Natural killer cell (primary cell): ENCODE results near the gene E2F3. TPM values are rescaled to one million over a fixed set of nuclear protein-coding genes. Genes with fewer than 3 reads are reported as not detected.

ENCODE experiments used
- ATAC-seq, 3 donors: fragments of 150-1000 bp in 2 of 3; fragments of 200-7000 bp in 1 of 3; cut with Tn5 transposase; 1 replicate in 1 of 3; 2 replicates in 2 of 3; pipeline ENCODE4 v1.10.0; 2021; ENCODE audit warnings: mild to moderate bottlenecking in 2 of 3, moderate library complexity in 2 of 3
- DNase-seq, 2 donors: peaks; one replicate each; pipeline versions ENCODE4 v3.0.0 to v3.0.0-alpha.2; 2013 to 2021; ENCODE audit warnings: mixed read lengths in 1 of 2
- H3K27ac ChIP-seq: one replicate; pipeline ENCODE4 v1.5.1; 2013; ENCODE audit warnings: mild to moderate bottlenecking, low read length
- H3K27me3 ChIP-seq: one replicate; pipeline ENCODE4 v1.6.1; 2013; ENCODE audit warnings: low read length; ENCODE audit not compliant: control insufficient read depth, insufficient read depth
- H3K36me3 ChIP-seq: one replicate; pipeline ENCODE4 v1.6.1; 2013; ENCODE audit warnings: low read length; ENCODE audit not compliant: control insufficient read depth, insufficient read depth
- H3K4me1 ChIP-seq: one replicate; pipeline ENCODE4 v1.6.1; 2013; ENCODE audit warnings: low read length; ENCODE audit not compliant: control insufficient read depth, insufficient read depth
- H3K4me3 ChIP-seq: one replicate; pipeline ENCODE4 v1.5.1; 2013; ENCODE audit warnings: low read length
- H3K9me3 ChIP-seq: one replicate; pipeline ENCODE4 v1.6.1; 2013; ENCODE audit warnings: low read length; ENCODE audit not compliant: control insufficient read depth, insufficient read depth
- H3K27ac Mint-ChIP-seq, 2 donors: one replicate each; pipeline ENCODE4 v1.8.0; 2022; ENCODE audit warnings: mild to moderate bottlenecking in 2 of 2, mixed read lengths in 2 of 2, moderate library complexity in 1 of 2
- H3K27me3 Mint-ChIP-seq, 2 donors: one replicate each; pipeline ENCODE4 v1.8.0; 2022; ENCODE audit warnings: low read depth in 2 of 2, mixed read lengths in 2 of 2
- H3K36me3 Mint-ChIP-seq: one replicate; pipeline ENCODE4 v1.8.0; 2022; ENCODE audit warnings: mixed read lengths
- H3K4me1 Mint-ChIP-seq, 2 donors: one replicate each; pipeline ENCODE4 v1.8.0; 2022; ENCODE audit warnings: mixed read lengths in 2 of 2
- H3K4me3 Mint-ChIP-seq: one replicate; pipeline ENCODE4 v1.8.0; 2022; ENCODE audit warnings: mild to moderate bottlenecking, moderate library complexity, mixed read lengths
- H3K9me3 Mint-ChIP-seq, 2 donors: one replicate each; pipeline ENCODE4 v1.8.0; 2022; ENCODE audit warnings: mixed read lengths in 2 of 2
- WGBS: methylation state at CpG from one replicate; pipeline ENCODE4 v1.1.7; 2013; ENCODE audit warnings: missing lambda C conversion rate; ENCODE audit not compliant: insufficient coverage; 5-methylcytosine and 5-hydroxymethylcytosine counted together
- intact Hi-C: fragments of 100-400 bp; cut with micrococcal nuclease; formaldehyde crosslinking; loops from one replicate; pipeline ENCODE4 v1.14.2; 2022
- total RNA-seq, 4 donors: library from RNA; stranded (reverse); fragments of 120-200 nt in 1 of 4; gene quantifications; one replicate each; pipeline versions ENCODE4 v1.2.3 to v1.2.4, GENCODE V29; 2013 to 2022
- TF ChIP-seq, protein P1 (sequence below): fragments of 200-600 bp; IDR thresholded peaks from one replicate; pipeline ENCODE4 v1.8.0; 2022; ENCODE audit warnings: antibody characterized with exemption

The E2F3 gene
- total RNA-seq, 3 donors from 2014 or later (not counting 1 experiment from before 2014, with no cell fraction given): 8.2 to 14.7 (median 12.2) TPM

DNA sequence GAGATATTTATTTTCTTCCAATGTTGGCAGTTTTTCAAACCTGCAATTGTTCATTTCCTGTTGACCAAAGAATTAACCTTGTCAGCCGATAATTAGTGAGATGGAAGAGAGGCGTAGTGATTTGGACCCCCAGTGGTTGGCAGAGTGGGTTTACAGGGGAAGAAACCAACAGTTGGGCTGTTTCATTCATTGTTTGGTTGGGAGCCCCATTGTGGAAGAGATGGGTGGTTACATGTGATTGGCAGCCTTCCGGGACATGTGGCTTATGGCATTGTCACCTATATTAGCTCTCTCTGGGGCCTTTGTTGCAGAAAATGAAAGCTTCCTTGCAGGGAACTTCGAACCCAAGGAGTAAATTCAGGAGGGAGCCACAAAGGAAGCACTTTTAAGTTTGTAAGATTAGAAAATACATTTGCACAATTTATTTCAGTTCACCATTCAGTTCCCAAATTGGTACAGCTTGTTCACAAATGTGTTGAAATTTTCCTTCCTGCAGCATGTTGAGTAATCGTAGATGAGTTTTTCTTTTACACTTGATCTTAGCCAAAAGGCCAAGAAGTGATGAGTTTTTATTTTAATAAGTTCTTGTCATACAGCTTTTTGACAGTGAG lies 82.3 kb downstream of the E2F3 start:
- DNase-seq (peak in 1 of 2 donors; percentile 4), ATAC-seq (no peak)
- 90% methylated on average over 5 of the region's 5 CpGs for WGBS
- H3K27ac Mint-ChIP-seq: peak overlapping the region in 1 of 2 donors; percentile 2
- H3K4me1 Mint-ChIP-seq: peaks cover 6 to 10% of the 10 kb centered on the region in 2 donors
- Histone ChIP-seq H3K4me1 (no peaks in the 10 kb centered on the region), H3K9me3 (no peaks in the 10 kb centered on the region), H3K27ac (no peak overlapping the region), H3K4me3 (no peak overlapping the region), H3K36me3 (peaks cover 42% of the 10 kb centered on the region), H3K27me3 (no peaks in the 10 kb centered on the region)
- H3K9me3 Mint-ChIP-seq: no peaks in the 10 kb centered on the region
- H3K27me3 Mint-ChIP-seq: no peaks in the 10 kb centered on the region
- TF ChIP-seq, protein P1, sequence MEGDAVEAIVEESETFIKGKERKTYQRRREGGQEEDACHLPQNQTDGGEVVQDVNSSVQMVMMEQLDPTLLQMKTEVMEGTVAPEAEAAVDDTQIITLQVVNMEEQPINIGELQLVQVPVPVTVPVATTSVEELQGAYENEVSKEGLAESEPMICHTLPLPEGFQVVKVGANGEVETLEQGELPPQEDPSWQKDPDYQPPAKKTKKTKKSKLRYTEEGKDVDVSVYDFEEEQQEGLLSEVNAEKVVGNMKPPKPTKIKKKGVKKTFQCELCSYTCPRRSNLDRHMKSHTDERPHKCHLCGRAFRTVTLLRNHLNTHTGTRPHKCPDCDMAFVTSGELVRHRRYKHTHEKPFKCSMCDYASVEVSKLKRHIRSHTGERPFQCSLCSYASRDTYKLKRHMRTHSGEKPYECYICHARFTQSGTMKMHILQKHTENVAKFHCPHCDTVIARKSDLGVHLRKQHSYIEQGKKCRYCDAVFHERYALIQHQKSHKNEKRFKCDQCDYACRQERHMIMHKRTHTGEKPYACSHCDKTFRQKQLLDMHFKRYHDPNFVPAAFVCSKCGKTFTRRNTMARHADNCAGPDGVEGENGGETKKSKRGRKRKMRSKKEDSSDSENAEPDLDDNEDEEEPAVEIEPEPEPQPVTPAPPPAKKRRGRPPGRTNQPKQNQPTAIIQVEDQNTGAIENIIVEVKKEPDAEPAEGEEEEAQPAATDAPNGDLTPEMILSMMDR: no peak
- no peak overlapping the region for H3K4me3 Mint-ChIP-seq
- intact Hi-C loops: no loop called here
- peaks cover 15% of the 10 kb centered on the region for H3K36me3 Mint-ChIP-seq

DNA sequence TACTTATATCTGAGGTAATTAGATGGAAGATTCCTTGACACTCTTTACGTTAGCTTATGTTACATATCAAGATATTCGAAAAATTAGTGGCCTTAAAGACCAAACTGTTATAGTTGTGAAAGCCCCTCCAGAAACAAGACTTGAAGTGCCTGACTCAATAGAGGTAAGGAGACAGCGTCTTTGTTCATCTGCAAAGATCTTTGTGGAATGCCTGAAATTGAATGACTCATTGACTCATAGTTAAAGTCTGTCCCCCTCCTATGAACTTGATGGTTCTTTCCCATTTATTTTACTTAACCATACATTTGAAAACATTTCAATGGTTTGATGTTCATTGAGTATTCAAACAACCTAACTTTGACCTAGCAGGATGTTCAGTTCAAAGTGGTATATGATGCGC lies 85.0 kb downstream of the E2F3 start:
- no peak overlapping the region for H3K27ac Mint-ChIP-seq
- H3K4me1 Mint-ChIP-seq: peaks cover 6 to 10% of the 10 kb centered on the region in 2 donors
- H3K9me3 Mint-ChIP-seq: no peaks in the 10 kb centered on the region
- no peak overlapping the region for H3K4me3 Mint-ChIP-seq
- intact Hi-C loops: no loop called here
- DNase-seq (no peak), ATAC-seq (no peak)
- 100% methylated on average over 3 of the region's 4 CpGs for WGBS
- Histone ChIP-seq H3K36me3 (peaks cover 51% of the 10 kb centered on the region), H3K27me3 (no peaks in the 10 kb centered on the region), H3K27ac (no peak overlapping the region), H3K4me1 (no peaks in the 10 kb centered on the region), H3K4me3 (no peak overlapping the region), H3K9me3 (no peaks in the 10 kb centered on the region)
- no peaks in the 10 kb centered on the region for H3K27me3 Mint-ChIP-seq
- TF ChIP-seq, protein P1: no peak
- peaks cover 18% of the 10 kb centered on the region for H3K36me3 Mint-ChIP-seq

DNA sequence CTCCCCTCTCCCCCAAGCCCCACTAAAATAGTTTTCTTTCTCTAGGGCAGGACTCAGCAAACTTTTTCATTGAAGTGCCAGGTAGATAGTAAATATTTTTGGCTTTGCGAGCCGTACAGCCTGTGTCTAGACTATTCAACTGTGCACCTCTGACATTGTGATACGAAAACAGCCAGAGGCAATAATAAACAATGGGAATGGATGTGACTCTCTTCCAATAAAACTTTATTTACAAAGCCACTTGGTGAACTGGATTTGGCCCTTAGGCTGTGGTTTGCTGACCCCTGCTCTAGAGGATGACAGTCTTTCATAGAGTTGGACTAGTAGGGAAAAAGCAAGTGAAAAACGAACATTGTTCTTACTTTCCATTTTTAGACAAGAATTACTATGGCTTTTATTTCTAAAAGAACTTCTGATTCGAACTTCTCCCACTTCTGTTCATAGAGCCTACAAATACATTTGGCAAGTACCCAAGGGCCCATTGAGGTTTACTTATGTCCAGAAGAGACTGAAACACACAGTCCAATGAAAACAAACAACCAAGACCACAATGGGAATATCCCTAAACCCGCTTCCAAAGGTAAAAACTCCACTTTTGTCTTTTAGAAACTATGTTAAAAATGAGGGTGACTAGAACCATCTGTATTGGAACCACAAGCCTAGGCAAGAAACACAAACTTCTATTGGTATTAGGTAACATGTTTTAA lies 86.1 kb downstream of the E2F3 start:
- H3K27me3 ChIP-seq: no peaks in the 10 kb centered on the region
- WGBS: 91% methylated on average over 5 of the region's 6 CpGs
- H3K27ac ChIP-seq: no peak overlapping the region
- H3K36me3 Mint-ChIP-seq: peaks cover 17% of the 10 kb centered on the region
- H3K36me3 ChIP-seq: peaks cover 44% of the 10 kb centered on the region
- no peaks in the 10 kb centered on the region for H3K9me3 Mint-ChIP-seq
- TF ChIP-seq, protein P1: no peak
- peaks cover 6 to 10% of the 10 kb centered on the region in 2 donors for H3K4me1 Mint-ChIP-seq
- H3K27me3 Mint-ChIP-seq: no peaks in the 10 kb centered on the region
- intact Hi-C loops: no loop called here
- no peaks in the 10 kb centered on the region for H3K9me3 ChIP-seq
- DNase-seq (no peak), ATAC-seq (no peak)
- no peak overlapping the region for H3K27ac Mint-ChIP-seq
- no peak overlapping the region for H3K4me3 Mint-ChIP-seq
- H3K4me1 ChIP-seq: no peaks in the 10 kb centered on the region
- H3K4me3 ChIP-seq: no peak overlapping the region
